ENCODE data around the gene COL13A1. TPM values are rescaled to one million over a fixed set of nuclear protein-coding genes. Genes with fewer than 3 reads are reported as not detected.

Gene COL13A1
- total RNA-seq, 4 donors from 2014 or later, result 0.19 to 6.9 (median 2.4) TPM

- peak overlapping the region in 1 of 4 donors; percentile 12 for H3K27ac ChIP-seq
- TF ChIP-seq CTCF (IDR thresholded peaks at IDR 0.05 in 4 of 5, conservative IDR thresholded peaks at IDR 0.05 in 1 of 5) (no peak), POLR2A (IDR thresholded peaks at IDR 0.05) (no peak)
- H3K27me3 ChIP-seq, result no peaks in the 10 kb centered on the region
- no peak overlapping the region for H3K4me3 ChIP-seq
- intact Hi-C loops (cut with DNase I; ENCODE audit: low total_unique reads), result no loop called here
- H3K9me3 ChIP-seq, result no peaks in the 10 kb centered on the region
- in situ Hi-C loops (cut with MboI; ENCODE audit: low sequenced_read_pairs in 4 of 4), result no loop called here
- ATAC-seq, result no peak
- H3K36me3 ChIP-seq, result no peaks in the 10 kb centered on the region
- no peak for DNase-seq
- H3K4me1 ChIP-seq, result peaks cover 0 to 5% of the 10 kb centered on the region in 2 donors
Observed at GRCh38 chr10:69836731-69837030, 35.0 kb downstream of the COL13A1 start.

- Histone ChIP-seq H3K36me3 (no peaks in the 10 kb centered on the region), H3K9me3 (no peaks in the 10 kb centered on the region), H3K27ac (peak overlapping the region in 1 of 4 donors; percentile 12), H3K27me3 (no peaks in the 10 kb centered on the region), H3K4me1 (peaks cover 0 to 5% of the 10 kb centered on the region in 2 donors), H3K4me3 (no peak overlapping the region)
- intact Hi-C loops (cut with DNase I; ENCODE audit: low total_unique reads), result no loop called here
- in situ Hi-C loops (cut with MboI; ENCODE audit: low sequenced_read_pairs in 4 of 4), result no loop called here
- peak; percentile 32 to 44 for DNase-seq
- TF ChIP-seq CTCF (IDR thresholded peaks at IDR 0.05 in 4 of 5, conservative IDR thresholded peaks at IDR 0.05 in 1 of 5), result no peak
- ATAC-seq, result peak; percentile 47 to 84
Observed at GRCh38 chr10:69837261-69837660, 35.6 kb downstream of the COL13A1 start.

GRCh38 chr10:69838418-69838817, 36.7 kb downstream of the COL13A1 start:
- intact Hi-C loops (cut with DNase I; ENCODE audit: low total_unique reads) (no loop called here), in situ Hi-C loops (cut with MboI; ENCODE audit: low sequenced_read_pairs in 4 of 4) (no loop called here)
- Histone ChIP-seq H3K27ac (no peak overlapping the region), H3K4me3 (no peak overlapping the region), H3K4me1 (peaks cover 0 to 5% of the 10 kb centered on the region in 2 donors), H3K9me3 (no peaks in the 10 kb centered on the region), H3K27me3 (no peaks in the 10 kb centered on the region), H3K36me3 (no peaks in the 10 kb centered on the region)
- DNase-seq (no peak), ATAC-seq (no peak)
- no peak for TF ChIP-seq POLR2A (IDR thresholded peaks at IDR 0.05)
- TF ChIP-seq CTCF (IDR thresholded peaks at IDR 0.05 in 4 of 5, conservative IDR thresholded peaks at IDR 0.05 in 1 of 5), result no peak

GRCh38 chr10:69838853-69839252, 37.1 kb downstream of the COL13A1 start:
- ATAC-seq (no peak), DNase-seq (no peak)
- in situ Hi-C loops (cut with MboI; ENCODE audit: low sequenced_read_pairs in 4 of 4) (no loop called here), intact Hi-C loops (cut with DNase I; ENCODE audit: low total_unique reads) (no loop called here)
- Histone ChIP-seq H3K4me1 (peaks cover 0 to 5% of the 10 kb centered on the region in 2 donors), H3K36me3 (no peaks in the 10 kb centered on the region), H3K27me3 (no peaks in the 10 kb centered on the region), H3K4me3 (no peak overlapping the region), H3K9me3 (no peaks in the 10 kb centered on the region), H3K27ac (no peak overlapping the region)
- no peak for TF ChIP-seq CTCF (IDR thresholded peaks at IDR 0.05 in 4 of 5, conservative IDR thresholded peaks at IDR 0.05 in 1 of 5)
- no peak for TF ChIP-seq POLR2A (IDR thresholded peaks at IDR 0.05)

- no peak overlapping the region for H3K27ac ChIP-seq
- H3K36me3 ChIP-seq, result no peaks in the 10 kb centered on the region
- in situ Hi-C loops (cut with MboI; ENCODE audit: low sequenced_read_pairs in 4 of 4), result no loop called here
- ATAC-seq, result no peak
- no peak for TF ChIP-seq POLR2A (IDR thresholded peaks at IDR 0.05)
- TF ChIP-seq CTCF (IDR thresholded peaks at IDR 0.05 in 4 of 5, conservative IDR thresholded peaks at IDR 0.05 in 1 of 5), result no peak
- H3K4me3 ChIP-seq, result no peak overlapping the region
- no peaks in the 10 kb centered on the region for H3K27me3 ChIP-seq
- no peak for DNase-seq
- H3K9me3 ChIP-seq, result no peaks in the 10 kb centered on the region
- peaks cover 4 to 11% of the 10 kb centered on the region in 2 donors for H3K4me1 ChIP-seq
- intact Hi-C loops (cut with DNase I; ENCODE audit: low total_unique reads), result no loop called here
Observed at GRCh38 chr10:69839696-69840345, 38.1 kb downstream of the COL13A1 start.
